SW480 (cell line): Measurements from ENCODE around the gene GNB3.

ENCODE experiments used
- DNase-seq: peaks from one replicate; pipeline ENCODE4 v3.0.0-alpha.2; 2016; ENCODE audit warnings: low spot score

GNB3 gene

GRCh38 chr12:6837370-6838060 is 3.2 kb upstream of the GNB3 start:
- no peak for DNase-seq

DNA sequence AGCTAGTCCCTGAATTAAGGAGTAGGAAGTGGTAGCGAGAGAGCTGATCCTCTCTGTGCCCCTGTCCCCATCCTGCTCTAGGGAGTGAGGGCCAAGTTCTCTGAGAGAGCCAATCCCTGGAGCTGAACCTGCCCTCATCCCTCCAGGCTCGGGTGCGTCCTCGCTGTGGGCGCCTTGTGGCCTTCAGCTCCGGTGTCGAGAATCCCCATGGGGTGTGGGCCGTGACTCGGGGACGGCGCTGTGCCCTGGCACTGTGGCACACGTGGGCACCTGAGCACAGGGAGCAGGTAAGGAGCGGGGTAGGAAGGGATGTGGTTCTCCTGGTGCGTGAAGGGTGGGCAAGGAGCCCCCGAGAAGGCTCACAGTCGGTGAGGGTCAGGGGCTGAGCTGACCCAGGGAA is 1.9 kb upstream of the GNB3 start:
- no peak for DNase-seq

DNA sequence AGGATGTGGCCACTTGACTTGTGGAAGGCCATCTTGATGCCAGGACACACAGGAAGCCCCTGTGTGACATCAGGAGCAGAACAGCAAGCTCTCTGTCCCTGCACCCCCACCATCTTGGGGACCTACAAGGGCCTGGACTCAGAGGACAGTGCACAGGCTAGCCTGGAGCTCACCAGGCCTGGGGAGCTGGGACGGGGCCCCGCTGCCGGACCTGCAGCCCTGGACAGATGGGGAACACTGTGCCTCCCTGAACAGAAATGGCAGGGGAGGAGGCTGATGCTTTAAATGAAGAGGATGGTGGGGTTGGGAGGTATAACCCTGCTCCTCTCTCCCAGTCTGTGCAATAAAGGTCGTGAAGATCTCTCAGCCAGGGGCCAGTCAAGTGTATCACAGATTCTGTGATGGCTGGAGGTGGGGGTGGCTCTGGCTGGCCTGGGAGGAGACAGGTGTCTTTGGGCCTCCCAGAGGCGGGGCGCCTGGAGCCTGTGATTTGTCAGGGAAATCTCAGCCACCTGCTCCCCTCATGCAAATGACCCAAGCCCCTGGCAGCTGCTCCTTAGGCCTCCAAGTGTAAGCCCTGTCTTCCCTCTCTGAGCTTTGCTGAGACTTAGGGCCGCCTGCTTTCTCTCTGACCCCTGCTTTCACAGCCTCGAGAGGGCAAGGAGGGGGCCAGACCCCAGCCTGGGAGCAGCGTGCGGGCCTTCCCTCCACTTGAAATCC is 1.1 kb upstream of the GNB3 start:
- DNase-seq, result no peak

DNA sequence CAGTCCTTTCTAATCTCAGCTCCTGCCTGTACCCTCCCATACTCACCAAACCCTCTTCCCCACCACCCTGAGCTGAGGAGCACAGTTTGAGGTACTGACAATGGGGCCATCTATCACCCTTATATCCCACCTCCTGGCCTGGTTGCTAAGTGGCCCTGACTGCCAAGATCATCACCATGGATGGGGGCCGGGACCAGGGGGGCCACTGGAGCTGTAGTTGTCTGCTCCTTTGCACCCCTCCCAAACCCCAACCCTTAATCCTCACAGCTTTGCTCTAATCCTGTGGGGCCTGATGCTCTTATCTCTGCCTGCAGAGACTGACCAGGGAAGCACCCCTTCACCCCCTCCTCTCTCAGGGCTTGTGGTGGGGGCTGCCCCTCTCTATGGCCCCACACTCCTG is 395 bp upstream of the GNB3 start:
- no peak for DNase-seq

- DNase-seq, result no peak
These were observed 1.4 kb downstream of the GNB3 start for GRCh38 chr12:6842075-6842474.

DNA sequence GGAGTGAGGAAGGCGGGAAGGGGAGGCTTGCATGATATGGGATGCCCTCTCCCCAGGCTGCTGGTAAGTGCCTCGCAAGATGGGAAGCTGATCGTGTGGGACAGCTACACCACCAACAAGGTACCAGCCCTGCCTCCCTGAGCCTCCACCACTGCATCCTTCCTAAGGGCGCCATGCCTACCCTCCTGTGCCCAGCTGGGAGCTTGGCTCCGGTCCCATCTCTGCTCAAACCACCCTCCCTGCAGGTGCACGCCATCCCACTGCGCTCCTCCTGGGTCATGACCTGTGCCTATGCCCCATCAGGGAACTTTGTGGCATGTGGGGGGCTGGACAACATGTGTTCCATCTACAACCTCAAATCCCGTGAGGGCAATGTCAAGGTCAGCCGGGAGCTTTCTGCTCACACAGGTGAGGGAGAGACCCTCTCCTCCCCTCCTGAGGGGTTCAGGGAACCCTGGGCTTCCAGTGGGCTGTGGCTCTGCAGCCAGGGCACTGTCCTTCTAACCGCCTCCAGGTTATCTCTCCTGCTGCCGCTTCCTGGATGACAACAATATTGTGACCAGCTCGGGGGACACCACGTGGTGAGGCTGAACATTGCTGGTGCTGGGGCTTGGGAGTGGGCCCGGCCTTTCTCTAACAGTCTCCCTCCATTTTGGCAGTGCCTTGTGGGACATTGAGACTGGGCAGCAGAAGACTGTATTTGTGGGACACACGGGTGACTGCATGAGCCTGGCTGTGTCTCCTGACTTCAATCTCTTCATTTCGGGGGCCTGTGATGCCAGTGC is 2.6 kb downstream of the GNB3 start:
- peak; percentile 41 for DNase-seq

DNA sequence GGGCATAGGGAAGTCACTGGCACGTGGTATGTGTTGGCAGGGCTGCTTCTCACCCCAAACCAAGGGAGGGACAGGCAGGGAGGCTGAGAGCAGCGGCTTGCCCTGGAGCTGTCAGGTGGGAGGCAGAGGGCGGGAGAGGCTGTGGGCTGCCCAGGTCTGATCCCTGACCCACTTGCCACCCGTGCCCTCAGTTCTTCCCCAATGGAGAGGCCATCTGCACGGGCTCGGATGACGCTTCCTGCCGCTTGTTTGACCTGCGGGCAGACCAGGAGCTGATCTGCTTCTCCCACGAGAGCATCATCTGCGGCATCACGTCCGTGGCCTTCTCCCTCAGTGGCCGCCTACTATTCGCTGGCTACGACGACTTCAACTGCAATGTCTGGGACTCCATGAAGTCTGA is 4.7 kb downstream of the GNB3 start:
- no peak for DNase-seq

GRCh38 chr12:6846316-6846869 is 5.7 kb downstream of the GNB3 start:
- DNase-seq, result no peak

DNA sequence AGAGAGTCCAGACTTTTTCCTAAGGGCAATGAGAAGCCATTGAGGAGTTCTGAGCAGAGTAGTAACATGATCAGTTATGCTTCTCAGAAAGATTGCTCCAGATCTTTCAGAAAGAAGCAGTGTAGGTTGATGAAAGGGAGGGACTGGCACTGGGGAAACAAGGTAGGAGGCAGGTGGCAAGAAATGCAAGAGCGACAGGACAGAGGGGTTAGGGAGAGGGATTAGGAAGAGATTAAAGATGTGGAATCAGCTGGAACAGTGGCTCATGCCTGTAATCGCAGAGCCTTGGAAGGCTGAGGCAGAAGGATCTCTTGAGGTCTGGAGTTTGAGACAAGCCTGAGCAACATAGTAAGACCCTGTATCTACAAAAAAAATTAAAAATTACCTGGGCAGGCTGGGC is 7.0 kb downstream of the GNB3 start:
- no peak for DNase-seq

DNA sequence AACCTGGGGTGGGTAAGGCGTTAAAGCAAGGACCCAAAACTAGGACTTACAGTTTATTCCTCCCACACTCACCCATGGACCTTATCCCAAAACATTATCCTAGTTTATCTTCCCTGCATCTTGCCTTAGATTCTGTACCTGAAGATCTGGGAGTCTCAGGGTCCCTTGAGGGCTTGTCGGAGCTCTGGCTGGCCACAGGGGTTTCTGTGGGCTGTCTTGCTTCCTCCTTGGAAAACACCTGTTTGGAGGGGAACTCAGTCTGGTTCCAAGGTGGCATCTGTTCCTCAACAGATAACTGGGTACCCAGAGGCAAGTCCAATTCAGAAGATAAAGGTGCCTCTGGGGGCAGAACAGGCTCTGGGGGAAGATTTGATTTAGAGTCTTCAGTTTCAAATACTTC is 8.7 kb downstream of the GNB3 start:
- DNase-seq, result no peak

GRCh38 chr12:6849976-6850560 is 9.3 kb downstream of the GNB3 start:
- no peak for DNase-seq

- DNase-seq, result no peak
These were observed 10.0 kb downstream of the GNB3 start for GRCh38 chr12:6850796-6851152.

- DNase-seq, result peak; percentile 100
These were observed 10.6 kb downstream of the GNB3 start, which contains the start of gene CDCA3 for GRCh38 chr12:6851153-6851920. TSS of gene CDCA3 (minus strand) at chr12:6851286. CDS start at chr12:6850952, 334 bp downstream.

- DNase-seq, result peak; percentile 100
These were observed 11.4 kb downstream of the GNB3 start, which contains the start of gene USP5 for GRCh38 chr12:6851921-6852650. TSS of gene USP5 (plus strand) at chr12:6852150. CDS start at chr12:6852180, 30 bp downstream.

- DNase-seq, result peak; percentile 71
These were observed 12.1 kb downstream of the GNB3 start for GRCh38 chr12:6852651-6853354.

- no peak for DNase-seq
These were observed 12.9 kb downstream of the GNB3 start for GRCh38 chr12:6853626-6854025.

DNA sequence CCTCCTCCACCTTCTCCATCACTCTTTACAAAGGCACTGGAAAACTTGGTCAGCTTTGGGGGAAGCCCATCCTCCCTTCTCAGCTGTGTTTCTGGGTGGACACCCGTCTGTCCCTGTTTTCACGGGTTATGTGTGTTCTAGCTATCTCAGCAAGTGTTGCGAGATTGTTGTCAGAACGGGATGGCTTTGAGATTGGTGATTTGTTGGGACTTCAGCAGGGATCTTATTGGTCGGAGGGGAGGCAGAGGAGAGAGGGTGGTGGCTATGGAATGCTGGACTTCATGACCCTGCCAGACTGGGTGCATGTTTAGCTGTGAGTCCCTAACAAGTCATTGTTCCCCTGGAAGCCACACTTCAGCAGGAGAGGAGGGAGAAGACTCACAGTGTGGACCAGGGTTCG is 13.3 kb downstream of the GNB3 start:
- no peak for DNase-seq

GRCh38 chr12:6855322-6855721 is 14.6 kb downstream of the GNB3 start:
- no peak for DNase-seq

DNA sequence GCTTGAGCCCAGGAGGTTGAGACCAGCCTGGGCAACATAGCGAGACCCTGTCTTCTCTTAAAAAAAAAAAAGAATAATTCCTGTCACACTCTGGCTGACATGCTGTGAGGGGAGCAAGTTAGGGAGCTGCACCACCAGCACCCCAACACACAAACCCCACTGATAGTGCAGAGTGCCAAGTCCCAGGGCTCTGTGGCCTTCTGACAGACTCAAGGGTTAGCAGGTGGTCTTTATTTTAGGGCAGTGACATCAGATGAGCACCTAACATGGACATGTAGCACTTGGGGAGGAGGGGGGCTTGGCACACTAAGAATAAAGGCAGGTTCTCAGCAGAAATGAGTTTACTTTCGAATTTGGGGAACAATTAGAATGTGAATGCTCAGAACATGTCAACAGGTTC is 18.1 kb downstream of the GNB3 start:
- no peak for DNase-seq

DNA sequence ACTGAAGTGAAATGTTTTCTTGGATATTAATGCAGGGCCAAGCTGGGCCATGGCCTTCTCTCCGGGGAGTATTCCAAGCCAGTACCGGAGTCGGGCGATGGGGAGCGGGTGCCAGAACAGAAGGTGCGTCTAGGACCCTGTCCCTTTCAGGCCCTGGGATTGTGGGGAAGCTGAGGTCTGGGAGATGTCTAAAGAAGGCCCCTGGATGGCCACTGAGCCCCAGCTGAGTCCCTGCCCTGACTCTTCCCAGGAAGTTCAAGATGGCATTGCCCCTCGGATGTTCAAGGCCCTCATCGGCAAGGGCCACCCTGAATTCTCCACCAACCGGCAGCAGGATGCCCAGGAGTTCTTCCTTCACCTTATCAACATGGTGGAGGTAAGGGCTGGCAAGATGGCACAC is 19.4 kb downstream of the GNB3 start:
- no peak for DNase-seq
